SH-SY5Y (cell line): ENCODE measurements around the gene CHORDC1.

ENCODE experiments used
- GATA2 ChIP-seq: IDR thresholded peaks from 2 replicates; pipeline ENCODE4 v1.6.1; 2011; ENCODE audit warnings: mild to moderate bottlenecking, low read depth, low read length
- GATA3 ChIP-seq: IDR thresholded peaks from 2 replicates; pipeline ENCODE4 v1.6.1; 2011; ENCODE audit warnings: low read depth, mild to moderate bottlenecking, low read length, moderate library complexity

GRCh38 chr11:90187839-90188238, 35.0 kb downstream of the CHORDC1 start:
- TF ChIP-seq GATA2 (no peak), GATA3 (no peak)
